Stimulated activated CD4-positive, alpha-beta T cell treated with anti-CD3 and anti-CD28 coated beads, Interleukin-12 subunit alpha, Interleukin-12 subunit beta, amount 100 ng/mL, for 4 hours (primary cell): ENCODE measurements around the gene CDKN1A.

Experiments
- DNase-seq: peaks from one replicate; pipeline ENCODE4 v3.0.0-alpha.2; 2020

CDKN1A gene

DNA sequence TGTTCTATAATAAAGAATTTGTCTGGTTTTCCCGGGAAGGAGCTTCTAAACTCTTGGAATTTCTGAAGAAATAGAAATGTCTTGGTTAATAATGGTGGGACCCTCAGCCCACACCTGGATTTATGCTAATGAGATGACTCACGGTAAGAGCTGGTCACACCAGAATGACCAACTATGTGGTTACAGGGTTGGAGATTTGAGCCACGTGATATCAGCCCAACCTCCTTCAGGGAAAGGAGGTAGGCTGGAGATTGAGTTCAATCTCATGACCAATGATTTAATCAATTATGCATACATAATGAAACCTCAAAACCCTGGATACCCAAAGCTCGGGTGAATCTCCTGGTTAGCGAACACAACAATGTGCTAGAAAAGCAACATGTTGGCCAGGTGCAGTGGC lies 22.1 kb upstream of the CDKN1A start:
- DNase-seq, result no peak

DNA sequence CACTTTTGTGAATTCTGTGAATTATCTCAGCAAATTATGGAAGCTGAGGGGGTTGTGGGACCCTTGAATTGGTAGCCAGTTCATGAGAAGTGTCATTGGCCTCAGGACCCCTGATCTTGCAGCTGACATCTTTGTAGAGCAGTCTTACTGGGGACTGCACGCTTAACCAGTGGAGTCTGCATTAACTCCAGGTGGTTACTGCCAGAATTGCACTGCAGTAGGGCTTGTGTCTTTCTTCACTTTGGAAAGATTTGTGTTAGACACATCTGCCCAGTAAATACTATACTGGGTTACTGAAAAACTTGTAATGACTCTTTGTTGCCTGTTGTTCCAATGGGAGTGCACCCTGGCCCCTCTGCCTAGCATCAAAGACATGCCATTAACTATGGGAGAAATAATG lies 21.2 kb upstream of the CDKN1A start:
- no peak for DNase-seq

DNA sequence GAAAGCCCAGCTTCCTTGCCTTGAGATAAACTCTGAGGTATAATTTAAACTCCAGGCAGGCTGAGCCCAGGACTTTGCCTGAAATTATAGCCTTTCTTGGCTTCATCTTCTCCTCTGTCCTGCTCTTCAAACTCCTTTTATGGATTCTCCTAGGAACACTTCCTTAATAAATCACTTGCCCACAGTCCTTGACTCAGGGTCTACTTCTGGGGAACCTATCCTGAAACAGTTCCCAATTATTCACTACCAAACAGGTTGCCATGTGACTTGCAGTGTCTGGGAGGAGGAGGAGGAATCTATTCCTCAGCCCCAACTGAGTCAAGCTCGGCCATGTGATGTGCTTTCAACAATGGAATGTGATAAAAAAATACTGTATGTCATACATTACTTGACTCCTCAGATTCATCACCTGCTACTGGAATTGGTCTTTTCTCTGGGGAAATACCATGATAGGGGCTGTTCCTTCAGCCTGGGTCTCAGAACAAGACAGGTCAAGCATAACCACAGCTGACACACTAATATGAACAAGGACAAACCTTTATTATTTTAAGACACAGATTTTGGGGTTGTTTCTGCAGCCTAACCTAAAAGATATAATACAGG lies 20.5 kb upstream of the CDKN1A start:
- no peak for DNase-seq

DNA sequence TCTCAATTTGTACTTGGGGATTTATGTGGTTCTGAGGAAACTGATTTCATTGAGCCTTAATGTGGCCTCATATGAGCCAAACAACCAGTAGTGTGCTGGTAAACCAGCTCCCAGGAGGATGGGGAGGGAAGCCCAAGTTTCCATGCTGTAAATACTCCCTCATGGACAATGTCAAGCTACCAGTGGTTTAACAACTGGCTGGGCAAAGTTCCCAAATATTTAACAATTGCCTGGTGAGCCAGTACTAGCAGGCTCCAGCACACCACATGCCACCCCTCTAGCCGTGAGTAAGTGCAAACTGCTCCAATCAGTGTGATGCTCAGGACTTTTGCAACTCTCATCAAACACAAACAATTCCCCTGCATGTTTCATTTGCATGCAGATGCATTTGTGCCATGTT lies 19.2 kb upstream of the CDKN1A start:
- DNase-seq, result no peak

DNA sequence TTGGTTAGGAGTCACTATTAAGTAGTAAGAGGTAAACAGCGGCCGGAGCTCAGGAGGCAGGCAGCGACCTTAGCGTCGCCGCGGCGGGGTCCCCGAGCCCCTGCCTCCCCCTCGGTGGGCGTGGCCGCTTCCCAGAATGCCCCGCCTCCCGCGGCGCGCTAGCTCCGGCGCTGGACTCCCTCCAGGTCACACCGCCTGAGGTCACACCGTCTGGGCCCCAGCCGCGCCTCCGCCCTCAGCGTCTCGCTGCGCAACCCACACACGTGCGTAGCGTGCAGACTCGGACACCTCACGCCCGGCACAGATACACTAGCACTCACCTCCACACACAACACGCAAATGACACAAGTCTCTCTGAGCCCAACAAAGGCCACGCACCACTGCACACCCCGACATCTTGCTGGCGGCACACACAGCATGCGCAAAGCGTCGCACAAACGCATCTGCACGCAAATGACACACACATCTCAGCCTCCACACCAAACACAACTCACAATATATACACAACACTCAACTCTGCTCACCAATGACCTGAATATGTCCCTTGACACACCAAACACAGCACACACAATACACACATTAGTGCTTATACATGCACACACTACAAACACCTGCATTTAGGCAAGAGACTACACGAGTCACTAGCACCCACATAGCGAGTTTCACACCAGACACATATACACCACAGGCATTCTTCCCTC lies 17.6 kb upstream of the CDKN1A start:
- no peak for DNase-seq

DNA sequence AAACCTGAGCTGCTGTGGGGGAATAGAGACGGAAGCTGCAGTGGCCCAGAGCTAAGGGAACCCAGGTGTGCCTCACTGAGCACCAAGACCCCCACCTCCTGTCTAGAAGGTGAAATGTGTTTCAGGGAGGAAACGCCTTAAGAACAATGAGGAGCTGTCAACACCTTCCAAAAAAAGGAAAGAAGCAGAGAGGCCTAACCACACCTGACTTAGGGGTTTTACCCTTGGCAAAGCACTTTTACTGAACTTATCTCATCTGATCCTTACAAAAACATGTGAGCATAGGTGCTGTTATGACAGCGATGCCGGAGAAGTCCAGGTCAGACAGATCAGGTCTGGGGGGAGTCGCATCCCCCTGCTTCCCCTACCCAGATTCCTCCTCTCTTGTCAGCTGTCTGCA lies 16.1 kb upstream of the CDKN1A start:
- no peak for DNase-seq

DNA sequence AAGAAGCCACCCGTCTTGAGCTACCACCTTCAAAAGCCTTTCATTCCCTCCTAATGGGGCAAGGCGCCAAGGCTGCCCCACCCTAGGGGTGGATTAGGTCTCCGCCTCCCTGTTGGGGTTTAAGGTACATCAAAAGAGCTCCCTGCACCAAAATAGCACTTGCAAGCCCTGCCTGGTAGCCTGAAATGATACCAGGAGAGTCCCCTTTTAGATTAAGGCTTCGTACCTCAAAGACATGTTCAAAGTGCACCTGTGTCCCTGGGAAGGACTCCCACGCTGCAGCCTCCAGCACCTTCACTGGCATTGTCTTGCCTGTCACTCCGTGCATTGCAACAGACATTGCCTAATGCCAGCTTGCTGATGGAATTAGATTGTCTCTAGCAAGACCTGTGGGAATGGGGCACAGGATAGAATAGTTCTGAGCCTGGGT lies 15.7 kb upstream of the CDKN1A start:
- DNase-seq, result no peak

DNA sequence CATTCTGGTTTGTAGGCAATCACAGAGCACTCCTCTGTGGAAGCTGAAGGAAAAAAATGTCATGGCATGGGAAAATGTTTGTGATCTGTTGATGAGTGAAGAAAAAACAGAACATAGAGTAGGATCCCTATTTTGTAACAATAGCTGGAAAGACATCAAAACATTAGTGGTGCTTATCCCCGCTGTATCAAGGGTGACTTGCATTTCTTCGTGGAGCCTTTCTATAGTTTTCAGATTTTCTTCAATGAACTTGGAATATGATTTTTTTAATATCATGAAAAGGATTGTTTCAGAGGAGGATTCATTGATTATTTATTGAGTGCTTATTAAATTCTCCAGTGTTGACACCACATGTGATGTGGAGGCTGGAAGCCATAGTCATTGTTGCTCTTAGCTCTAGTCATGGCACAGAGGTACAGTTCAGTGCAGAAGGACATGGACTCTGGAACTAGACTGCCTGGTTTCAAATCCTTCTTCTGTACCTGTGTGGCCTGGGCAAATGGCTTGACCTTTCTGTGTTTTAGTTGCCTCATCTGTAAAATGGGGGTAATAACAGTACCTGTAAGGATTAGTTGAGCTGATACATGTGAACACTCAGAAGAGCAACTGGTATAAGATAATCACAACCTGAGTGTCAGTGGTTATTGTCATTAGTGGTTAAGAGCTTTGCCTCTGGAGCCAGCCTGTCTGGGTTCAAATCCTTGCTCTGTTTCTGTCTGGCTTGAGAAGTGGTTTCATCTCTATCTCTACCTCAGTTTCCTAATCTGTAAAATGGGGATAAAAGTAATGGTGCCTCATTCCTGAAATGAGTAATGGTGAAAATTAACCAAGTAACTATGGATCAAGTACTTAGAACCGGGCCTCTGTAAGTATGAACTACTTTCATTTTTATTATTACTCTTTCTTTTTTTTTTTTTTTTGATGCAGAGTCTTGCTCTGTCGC lies 14.7 kb upstream of the CDKN1A start:
- DNase-seq, result no peak

DNA sequence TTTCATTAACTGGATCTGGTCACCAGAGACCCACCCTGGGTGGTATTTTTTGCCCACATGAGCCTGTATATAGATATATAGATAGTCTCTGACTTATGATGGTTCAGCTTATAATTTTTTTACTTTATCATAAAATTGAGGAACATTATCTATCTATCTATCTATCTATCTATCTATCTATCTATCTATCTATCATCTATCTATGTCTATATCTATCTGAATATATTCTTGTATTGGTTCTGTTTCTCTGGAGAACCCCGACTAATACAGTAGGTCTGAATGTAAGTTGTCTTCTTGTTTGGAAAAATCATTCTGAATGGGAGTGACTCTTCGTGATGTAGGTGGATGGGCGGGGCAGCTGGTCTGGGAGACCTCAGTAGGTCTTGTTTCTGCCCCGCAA lies 13.3 kb upstream of the CDKN1A start:
- no peak for DNase-seq

DNA sequence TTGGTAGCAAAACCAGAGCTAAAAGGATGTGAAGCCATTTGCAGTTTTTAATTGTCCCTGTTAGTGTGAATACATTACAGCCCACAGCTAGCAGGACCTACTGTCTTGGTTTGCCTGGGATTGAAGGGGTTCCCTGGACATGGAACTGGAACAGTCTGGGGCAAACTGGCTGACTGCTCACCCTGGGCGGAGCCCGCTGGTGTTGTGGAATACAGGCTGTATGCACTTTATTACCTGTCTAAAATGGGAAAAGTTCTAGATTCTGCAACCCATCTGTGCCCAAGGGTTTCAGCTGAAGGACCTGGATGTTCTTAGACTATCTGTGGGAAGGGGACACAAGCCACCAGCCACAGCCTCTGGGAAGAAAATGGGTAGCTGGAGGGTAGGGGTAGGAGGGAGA lies 12.2 kb upstream of the CDKN1A start:
- DNase-seq, result no peak

DNA sequence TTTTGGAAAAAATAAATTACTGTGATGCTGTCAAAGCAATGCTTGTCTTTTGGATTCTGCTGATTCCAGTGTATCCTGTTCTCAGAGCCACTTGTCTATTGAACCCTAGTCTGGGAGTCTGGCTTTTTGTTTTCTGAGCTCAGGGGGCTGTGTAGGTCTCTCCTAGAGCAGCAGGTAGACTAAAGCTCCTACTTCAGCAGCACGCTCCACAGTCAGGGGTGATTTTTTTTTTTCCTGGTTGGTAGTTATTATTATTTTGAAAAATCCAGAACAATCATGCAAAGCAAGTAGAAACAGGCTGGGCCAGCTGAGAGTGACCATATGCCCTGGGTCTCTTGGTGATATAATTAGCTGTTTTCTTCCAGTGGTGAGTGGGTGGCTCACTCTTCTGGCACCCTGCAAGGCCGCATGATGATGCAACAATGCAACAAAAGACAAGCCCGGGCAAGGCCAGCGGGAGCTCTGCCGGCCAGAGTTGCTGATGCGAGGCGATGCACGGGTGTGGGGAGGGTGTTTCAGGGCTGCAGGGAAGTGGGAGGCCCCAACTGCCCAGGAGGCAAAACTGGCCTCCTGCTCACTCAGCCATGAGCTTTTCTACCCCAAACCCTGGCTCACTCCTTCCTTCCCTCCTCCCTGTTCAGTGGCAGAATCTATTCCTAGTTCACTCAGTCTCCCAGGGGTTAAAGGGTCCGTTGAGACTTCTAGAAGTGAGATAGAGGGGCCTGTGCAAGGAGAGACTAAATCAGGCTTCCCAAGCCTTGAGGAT lies 11.5 kb upstream of the CDKN1A start:
- no peak for DNase-seq

DNA sequence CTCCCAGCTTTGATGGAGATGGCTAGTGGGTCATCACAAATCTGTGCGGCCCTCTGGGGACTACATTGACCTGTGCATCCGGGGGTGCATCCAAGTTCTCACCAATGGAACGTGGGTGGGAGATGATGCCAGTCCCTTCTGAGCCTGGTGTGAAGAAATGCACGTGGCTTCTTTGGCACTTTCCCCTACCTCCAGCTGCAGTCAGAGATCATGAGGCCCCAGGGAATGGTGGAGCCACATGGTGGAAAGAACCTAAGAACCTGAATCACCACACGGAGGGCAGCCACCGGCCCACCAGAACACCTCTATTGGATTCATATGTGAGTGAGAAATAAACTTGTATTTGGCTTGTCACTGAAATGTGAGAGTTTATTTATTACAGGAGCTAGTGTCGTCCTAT lies 9.9 kb upstream of the CDKN1A start:
- no peak for DNase-seq

DNA sequence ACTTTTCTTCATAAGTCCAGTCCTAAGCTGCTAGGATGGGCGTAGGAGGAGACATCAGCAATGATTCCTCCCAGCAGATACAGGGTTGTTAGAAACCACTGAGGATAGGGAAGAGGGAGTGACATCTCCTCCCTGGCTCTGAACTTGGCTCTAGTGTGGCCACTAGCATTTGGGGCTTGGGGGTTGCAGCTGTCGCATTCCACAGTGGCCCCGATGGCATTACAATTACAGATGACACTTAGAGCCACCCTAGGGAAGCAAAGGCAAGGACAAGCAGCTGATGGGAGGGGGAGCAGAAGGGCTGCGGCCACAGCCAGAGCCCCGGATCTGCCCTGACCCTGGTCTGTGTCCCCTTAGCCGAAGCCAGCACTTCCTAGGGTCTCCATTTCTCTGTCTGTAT lies 9.5 kb upstream of the CDKN1A start:
- DNase-seq, result no peak

DNA sequence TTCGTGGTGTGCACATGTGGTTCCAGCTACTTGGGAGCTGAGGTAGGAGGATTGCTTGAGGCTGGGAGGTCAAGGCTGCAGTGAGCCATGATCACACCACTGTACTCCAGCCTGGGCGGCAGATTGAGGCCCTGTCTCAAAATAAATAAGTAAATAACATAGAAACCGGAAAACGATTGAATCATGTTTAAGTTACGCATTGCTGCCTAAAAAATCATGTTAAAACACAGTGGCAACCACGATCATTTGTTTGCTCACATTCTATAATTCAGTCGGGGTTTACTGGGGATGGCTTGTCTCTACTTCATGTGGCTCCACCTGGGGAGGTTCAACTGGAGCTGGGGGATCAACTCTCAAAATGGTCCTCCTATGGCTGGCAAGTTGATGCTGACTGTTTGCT lies 8.2 kb upstream of the CDKN1A start:
- DNase-seq, result no peak

DNA sequence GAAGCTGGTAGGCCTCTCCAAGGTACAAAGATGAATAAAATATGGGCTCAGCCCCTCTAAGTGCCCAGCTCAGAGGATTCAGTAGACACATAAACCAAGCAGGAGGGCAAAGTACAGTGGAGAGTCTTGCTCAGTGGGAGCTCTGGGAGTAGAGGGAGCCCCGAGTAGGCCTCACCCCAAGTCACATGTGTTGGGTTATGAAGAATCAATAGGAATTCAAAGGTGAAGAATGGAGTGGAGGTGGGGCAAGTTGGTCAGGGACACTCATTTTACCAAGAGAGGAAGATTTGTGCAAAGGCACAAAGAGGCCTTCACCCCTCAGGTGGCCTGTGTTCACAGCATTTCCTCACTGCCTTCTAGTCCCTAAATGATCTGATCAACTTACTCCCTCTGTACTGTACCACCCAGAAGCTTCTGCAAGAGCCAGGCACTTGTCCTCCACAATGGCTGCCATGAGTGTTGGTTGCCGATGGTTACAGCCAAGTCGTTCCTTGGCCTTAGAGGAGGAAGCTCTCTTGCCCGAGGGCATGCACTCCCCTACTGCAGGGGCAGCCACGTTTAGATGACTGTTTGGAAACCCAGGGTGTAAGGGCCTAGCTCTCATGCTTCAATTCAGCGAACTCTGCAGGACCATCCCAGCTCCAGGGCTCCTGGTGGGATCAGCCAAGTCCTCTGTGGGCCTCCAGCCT lies 6.7 kb upstream of the CDKN1A start:
- no peak for DNase-seq

DNA sequence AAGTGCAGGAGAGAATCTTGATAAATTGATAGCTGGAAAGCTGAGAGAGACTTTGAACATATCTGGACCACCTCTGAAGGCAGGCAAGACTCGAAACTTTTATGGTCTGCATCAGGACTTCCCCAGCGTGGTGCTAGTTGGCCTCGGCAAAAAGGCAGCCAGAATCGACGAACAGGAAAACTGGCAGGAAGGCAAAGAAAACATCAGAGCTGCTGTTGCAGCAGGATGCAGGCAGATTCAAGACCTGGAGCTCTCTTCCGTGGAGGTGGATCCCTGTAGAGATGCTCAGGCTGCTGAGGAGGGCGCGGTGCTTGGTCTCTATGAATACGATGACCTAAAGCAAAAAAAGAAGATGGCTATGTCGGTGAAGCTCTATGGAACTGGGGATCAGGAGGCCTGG lies 4.6 kb upstream of the CDKN1A start:
- no peak for DNase-seq

DNA sequence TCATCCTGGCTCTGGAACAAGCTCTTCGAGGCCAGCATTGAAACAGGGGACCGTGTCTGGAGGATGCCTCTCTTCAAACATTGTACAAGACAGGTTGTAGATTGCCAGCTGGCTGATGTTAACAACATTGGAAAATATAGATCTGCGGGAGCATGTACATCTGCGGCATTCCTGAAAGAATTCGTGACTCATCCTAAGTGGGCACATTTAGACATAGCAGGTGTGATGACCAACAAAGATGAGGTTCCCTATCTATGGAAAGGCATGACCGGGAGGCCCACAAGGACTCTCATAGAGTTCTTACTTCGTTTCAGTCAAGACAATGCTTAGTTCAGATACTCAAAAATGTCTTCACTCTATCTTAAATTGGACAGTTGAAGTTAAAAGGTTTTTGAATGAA lies 3.6 kb upstream of the CDKN1A start:
- DNase-seq, result no peak

DNA sequence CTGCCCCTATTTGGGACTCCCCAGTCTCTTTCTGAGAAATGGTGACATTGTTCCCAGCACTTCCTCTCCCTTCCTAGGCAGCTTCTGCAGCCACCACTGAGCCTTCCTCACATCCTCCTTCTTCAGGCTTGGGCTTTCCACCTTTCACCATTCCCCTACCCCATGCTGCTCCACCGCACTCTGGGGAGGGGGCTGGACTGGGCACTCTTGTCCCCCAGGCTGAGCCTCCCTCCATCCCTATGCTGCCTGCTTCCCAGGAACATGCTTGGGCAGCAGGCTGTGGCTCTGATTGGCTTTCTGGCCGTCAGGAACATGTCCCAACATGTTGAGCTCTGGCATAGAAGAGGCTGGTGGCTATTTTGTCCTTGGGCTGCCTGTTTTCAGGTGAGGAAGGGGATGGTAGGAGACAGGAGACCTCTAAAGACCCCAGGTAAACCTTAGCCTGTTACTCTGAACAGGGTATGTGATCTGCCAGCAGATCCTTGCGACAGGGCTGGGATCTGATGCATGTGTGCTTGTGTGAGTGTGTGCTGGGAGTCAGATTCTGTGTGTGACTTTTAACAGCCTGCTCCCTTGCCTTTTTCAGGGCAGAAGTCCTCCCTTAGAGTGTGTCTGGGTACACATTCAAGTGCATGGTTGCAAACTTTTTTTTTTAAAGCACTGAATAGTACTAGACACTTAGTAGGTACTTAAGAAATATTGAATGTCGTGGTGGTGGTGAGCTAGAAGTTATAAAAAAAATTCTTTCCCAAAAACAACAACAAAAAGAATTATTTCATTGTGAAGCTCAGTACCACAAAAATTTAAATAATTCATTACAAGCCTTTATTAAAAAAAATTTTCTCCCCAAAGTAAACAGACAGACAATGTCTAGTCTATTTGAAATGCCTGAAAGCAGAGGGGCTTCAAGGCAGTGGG lies 2.1 kb upstream of the CDKN1A start:
- DNase-seq, result no peak

DNA sequence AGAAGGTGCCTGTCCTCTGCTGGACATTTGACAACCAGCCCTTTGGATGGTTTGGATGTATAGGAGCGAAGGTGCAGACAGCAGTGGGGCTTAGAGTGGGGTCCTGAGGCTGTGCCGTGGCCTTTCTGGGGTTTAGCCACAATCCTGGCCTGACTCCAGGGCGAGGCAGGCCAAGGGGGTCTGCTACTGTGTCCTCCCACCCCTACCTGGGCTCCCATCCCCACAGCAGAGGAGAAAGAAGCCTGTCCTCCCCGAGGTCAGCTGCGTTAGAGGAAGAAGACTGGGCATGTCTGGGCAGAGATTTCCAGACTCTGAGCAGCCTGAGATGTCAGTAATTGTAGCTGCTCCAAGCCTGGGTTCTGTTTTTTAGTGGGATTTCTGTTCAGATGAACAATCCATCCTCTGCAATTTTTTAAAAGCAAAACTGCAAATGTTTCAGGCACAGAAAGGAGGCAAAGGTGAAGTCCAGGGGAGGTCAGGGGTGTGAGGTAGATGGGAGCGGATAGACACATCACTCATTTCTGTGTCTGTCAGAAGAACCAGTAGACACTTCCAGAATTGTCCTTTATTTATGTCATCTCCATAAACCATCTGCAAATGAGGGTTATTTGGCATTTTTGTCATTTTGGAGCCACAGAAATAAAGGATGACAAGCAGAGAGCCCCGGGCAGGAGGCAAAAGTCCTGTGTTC lies 1.3 kb upstream of the CDKN1A start:
- no peak for DNase-seq

DNA sequence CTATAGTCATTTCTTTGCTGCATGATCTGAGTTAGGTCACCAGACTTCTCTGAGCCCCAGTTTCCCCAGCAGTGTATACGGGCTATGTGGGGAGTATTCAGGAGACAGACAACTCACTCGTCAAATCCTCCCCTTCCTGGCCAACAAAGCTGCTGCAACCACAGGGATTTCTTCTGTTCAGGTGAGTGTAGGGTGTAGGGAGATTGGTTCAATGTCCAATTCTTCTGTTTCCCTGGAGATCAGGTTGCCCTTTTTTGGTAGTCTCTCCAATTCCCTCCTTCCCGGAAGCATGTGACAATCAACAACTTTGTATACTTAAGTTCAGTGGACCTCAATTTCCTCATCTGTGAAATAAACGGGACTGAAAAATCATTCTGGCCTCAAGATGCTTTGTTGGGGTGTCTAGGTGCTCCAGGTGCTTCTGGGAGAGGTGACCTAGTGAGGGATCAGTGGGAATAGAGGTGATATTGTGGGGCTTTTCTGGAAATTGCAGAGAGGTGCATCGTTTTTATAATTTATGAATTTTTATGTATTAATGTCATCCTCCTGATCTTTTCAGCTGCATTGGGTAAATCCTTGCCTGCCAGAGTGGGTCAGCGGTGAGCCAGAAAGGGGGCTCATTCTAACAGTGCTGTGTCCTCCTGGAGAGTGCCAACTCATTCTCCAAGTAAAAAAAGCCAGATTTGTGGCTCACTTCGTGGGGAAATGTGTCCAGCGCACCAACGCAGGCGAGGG lies 594 bp upstream of the CDKN1A start:
- no peak for DNase-seq
